Measurements from ENCODE around the gene ST6GALNAC4.

DNA sequence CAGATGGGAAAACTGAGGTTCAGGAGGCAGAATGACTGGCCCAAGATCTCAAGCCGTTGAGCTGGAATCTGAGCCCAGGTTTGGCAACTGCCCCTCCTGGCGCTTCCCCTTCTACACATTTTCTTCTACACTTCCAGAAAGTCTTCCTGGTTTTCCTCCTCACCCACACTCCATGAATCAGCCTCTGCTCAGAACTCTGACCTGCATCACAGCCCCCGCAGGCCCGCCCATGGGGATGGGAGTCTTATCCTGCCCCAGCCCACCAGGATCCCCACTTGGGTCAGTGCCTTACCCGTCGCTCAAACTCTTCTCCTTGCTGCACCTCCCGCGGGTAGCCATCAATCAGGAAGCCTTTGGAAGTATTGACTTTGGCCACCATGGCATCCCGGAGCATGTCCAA is 45.3 kb downstream of the ST6GALNAC4 start:
- TF ChIP-seq, protein P1, sequence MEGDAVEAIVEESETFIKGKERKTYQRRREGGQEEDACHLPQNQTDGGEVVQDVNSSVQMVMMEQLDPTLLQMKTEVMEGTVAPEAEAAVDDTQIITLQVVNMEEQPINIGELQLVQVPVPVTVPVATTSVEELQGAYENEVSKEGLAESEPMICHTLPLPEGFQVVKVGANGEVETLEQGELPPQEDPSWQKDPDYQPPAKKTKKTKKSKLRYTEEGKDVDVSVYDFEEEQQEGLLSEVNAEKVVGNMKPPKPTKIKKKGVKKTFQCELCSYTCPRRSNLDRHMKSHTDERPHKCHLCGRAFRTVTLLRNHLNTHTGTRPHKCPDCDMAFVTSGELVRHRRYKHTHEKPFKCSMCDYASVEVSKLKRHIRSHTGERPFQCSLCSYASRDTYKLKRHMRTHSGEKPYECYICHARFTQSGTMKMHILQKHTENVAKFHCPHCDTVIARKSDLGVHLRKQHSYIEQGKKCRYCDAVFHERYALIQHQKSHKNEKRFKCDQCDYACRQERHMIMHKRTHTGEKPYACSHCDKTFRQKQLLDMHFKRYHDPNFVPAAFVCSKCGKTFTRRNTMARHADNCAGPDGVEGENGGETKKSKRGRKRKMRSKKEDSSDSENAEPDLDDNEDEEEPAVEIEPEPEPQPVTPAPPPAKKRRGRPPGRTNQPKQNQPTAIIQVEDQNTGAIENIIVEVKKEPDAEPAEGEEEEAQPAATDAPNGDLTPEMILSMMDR (IDR thresholded peaks at IDR 0.05), result no peak
- no peak for TF ChIP-seq POLR2A (IDR thresholded peaks at IDR 0.05)
